H1 (cell line): ENCODE results near the gene SLC4A1. TPM values are rescaled to one million over a fixed set of nuclear protein-coding genes. Genes with fewer than 3 reads are reported as not detected.

Experiments
- ATF3 ChIP-seq: IDR thresholded peaks from 2 replicates; pipeline ENCODE4 v1.6.1; 2011; ENCODE audit warnings: low read depth, mild to moderate bottlenecking, low read length; ENCODE audit not compliant: insufficient read depth
- BACH1 ChIP-seq: IDR thresholded peaks from 2 replicates; pipeline ENCODE4 v1.6.1; 2012; ENCODE audit warnings: low read length, improper control_type of control experiment
- CTBP2 ChIP-seq: IDR thresholded peaks from 2 replicates; pipeline ENCODE4 v1.7.0; 2011; ENCODE audit warnings: borderline replicate concordance, mild to moderate bottlenecking, moderate library complexity, mixed read lengths, low read length; ENCODE audit not compliant: insufficient read depth, insufficient read length
- MAFK ChIP-seq: IDR thresholded peaks from 2 replicates; pipeline ENCODE4 v1.6.1; 2012; ENCODE audit warnings: low read depth, mild to moderate bottlenecking, improper control_type of control experiment, low read length
- POLR2A ChIP-seq, 2 experiments: IDR thresholded peaks; 1 replicate in 1 of 2; 2 replicates in 1 of 2; pipeline ENCODE4 v1.6.1; 2011; ENCODE audit warnings: low read depth in 2 of 2, low read length in 2 of 2, mild to moderate bottlenecking in 2 of 2; ENCODE audit errors: control extremely low read depth in 1 of 2
- SRF ChIP-seq: IDR thresholded peaks from 2 replicates; pipeline ENCODE4 v1.6.1; 2011; ENCODE audit warnings: mild to moderate bottlenecking, low read depth, low read length, moderate library complexity
- YY1 ChIP-seq: IDR thresholded peaks from 2 replicates; pipeline ENCODE4 v1.6.1; 2011; ENCODE audit warnings: low read depth, mild to moderate bottlenecking, low read length
- ZNF274 ChIP-seq: IDR thresholded peaks from 2 replicates; pipeline ENCODE4 v1.7.0; 2012; ENCODE audit warnings: low read length, borderline replicate concordance; ENCODE audit errors: extremely low read depth
- polyA plus RNA-seq, 7 experiments: library from polyadenylated mRNA; depleted of rRNA in 3 of 7; stranded (reverse) in 5 of 7; unstranded in 2 of 7; fragments of >200 nt in 5 of 7; fragments of 200-250 nt in 2 of 7; gene quantifications; 1 replicate in 5 of 7; 2 replicates in 1 of 7; 4 replicates in 1 of 7; pipeline versions ENCODE4 v1.2.1 to v1.2.3, GENCODE V29; 2011 to 2013; ENCODE audit warnings: missing spikeins in 2 of 7, mixed read lengths in 2 of 7
- total RNA-seq: library from RNA; stranded (reverse); fragmentation: NEBNext Ultra II Directional; extraction: Animal tissue kit (Norgen Biotek cat#: 25700); gene quantifications from 2 replicates; pipeline ENCODE4 v1.2.1, GENCODE V29; 2021

SLC4A1 gene
- total and polyA plus RNA-seq, 2 of the 8 experiments (the other 6 are each of a cell fraction or from before 2014, with no cell fraction given) = 0.08 TPM; not detected in 1

GRCh38 chr17:44262654-44263225 is 5.2 kb downstream of the SLC4A1 start (continued):
- TF ChIP-seq ATF3 (no peak), BACH1 (no peak), POLR2A (IDR thresholded peaks at IDR 0.05; ENCODE audit: control extremely low read depth in 1 of 2, low read depth in 2 of 2, low read length in 2 of 2) (no peak), SRF (no peak), ZNF274 (no peak), YY1 (no peak), MAFK (no peak), CTBP2 (no peak)
- TF ChIP-seq, all 59 proteins: peak for 0
